Measurements from ENCODE around the gene DBNDD1.

DNA sequence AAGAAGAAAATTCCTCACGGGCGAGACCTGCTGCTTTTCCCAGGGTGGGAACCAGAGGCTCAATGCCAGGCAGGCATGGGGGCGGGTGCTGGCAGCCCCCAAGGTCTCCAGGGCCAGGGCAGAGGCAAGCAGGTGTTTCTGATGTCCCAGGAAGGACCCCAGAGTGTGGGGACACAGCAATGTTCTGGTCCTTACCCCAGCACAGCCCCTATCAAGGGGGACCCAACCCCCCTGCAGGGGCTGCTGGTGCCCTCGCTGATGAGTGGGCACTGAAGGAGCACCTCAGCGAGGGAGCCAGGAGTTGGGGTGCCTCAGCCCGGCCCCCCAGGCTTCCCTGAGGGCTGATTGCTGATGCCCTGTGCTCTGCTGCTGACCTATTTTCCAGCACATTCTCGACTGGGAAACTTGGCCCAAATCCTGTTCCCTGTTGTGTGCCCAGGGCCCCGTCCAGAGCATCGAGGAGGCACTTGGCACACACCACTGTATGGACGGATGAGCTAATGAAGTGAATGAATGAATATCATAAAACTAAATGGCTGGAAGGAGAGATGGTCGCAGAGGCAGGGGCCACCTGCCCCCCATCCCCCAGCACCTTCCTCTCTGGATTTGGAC lies 2.8 kb downstream of the DBNDD1 start:
- TF ChIP-seq, protein P1, sequence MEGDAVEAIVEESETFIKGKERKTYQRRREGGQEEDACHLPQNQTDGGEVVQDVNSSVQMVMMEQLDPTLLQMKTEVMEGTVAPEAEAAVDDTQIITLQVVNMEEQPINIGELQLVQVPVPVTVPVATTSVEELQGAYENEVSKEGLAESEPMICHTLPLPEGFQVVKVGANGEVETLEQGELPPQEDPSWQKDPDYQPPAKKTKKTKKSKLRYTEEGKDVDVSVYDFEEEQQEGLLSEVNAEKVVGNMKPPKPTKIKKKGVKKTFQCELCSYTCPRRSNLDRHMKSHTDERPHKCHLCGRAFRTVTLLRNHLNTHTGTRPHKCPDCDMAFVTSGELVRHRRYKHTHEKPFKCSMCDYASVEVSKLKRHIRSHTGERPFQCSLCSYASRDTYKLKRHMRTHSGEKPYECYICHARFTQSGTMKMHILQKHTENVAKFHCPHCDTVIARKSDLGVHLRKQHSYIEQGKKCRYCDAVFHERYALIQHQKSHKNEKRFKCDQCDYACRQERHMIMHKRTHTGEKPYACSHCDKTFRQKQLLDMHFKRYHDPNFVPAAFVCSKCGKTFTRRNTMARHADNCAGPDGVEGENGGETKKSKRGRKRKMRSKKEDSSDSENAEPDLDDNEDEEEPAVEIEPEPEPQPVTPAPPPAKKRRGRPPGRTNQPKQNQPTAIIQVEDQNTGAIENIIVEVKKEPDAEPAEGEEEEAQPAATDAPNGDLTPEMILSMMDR (IDR thresholded peaks at IDR 0.05; ENCODE audit: poor library complexity) = no peak
- TF ChIP-seq EZH2 (IDR thresholded peaks at IDR 0.05; ENCODE audit: borderline replicate concordance) = no peak
- no peak for TF ChIP-seq EZH2phosphoT487 (IDR thresholded peaks at IDR 0.05; ENCODE audit: low read depth, severe bottlenecking, unreplicated experiment)

All from hepatocyte (in vitro differentiated cells).